NCI-H774 (cell line): ENCODE data around the gene TOLLIP.
"Not testable (repeated sequence)": the region's sequence is repeated elsewhere in the genome, so short reads cannot be mapped to it uniquely, and the experiment has no call there.

Experiments used
- DNase-seq: peaks from one replicate; lab custom pipeline; 2025; lab: John Stamatoyannopoulos, UW

Gene TOLLIP

DNA sequence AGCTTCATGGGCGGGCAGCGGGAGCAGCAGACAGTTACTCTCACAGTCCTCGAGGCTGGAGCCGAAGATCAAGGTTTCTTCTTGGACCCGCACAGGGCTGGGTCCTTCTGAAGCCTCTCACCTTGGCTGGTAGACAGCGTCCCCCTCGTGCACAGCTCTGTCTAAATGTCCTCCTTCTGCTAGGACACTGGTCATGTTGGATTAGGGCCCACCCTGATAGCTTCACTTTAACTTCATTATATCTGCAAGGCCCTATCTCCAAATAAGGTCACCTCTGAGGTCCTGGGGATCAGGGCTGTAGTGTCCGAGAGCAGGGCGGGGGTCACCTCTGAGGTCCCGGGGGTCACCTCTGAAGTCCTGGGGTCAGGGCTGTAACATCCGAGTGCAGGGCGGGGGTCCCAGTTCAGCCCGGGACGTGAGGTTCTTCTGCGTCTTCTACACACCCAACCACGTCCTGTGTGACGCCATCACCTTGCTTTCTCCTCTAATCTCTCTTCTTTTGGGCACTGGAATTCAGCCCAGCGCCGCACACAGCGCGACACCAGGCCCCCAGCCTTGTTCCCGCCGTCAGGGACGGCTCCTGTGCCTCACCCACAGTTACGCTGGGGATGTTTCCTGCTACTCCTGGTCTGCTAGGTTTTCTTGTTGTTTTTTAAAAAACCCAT lies 34.1 kb upstream of the TOLLIP start:
- DNase-seq = no peak

DNA sequence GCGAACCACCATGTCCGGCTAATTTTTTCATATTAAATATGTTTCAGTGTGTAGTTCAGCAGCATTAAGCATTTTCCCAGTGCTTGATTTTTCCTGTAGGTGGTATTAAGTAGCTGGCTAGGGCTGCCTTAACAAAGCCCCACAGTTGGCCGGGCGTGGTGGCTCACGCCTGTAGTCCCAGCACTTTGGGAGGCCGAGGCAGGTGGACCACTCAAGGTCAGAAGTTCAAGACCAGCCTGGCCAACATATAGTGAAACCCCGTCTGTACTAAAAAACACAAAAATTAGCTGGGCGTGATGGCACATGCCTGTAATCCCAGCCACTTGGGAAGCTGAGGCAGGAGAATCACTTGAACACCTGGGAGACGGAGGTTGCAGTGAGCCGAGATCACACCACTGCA lies 33.5 kb upstream of the TOLLIP start:
- DNase-seq = no peak

GRCh38 chr11:1341928-1342524 lies 32.6 kb upstream of the TOLLIP start:
- no peak for DNase-seq

- DNase-seq = not testable (repeated sequence)
Measured at GRCh38 chr11:1341226-1341625, 31.8 kb upstream of the TOLLIP start.

GRCh38 chr11:1340111-1340510 lies 30.7 kb upstream of the TOLLIP start:
- no peak for DNase-seq

- no peak for DNase-seq
Measured at GRCh38 chr11:1339066-1339675, 29.7 kb upstream of the TOLLIP start.

DNA sequence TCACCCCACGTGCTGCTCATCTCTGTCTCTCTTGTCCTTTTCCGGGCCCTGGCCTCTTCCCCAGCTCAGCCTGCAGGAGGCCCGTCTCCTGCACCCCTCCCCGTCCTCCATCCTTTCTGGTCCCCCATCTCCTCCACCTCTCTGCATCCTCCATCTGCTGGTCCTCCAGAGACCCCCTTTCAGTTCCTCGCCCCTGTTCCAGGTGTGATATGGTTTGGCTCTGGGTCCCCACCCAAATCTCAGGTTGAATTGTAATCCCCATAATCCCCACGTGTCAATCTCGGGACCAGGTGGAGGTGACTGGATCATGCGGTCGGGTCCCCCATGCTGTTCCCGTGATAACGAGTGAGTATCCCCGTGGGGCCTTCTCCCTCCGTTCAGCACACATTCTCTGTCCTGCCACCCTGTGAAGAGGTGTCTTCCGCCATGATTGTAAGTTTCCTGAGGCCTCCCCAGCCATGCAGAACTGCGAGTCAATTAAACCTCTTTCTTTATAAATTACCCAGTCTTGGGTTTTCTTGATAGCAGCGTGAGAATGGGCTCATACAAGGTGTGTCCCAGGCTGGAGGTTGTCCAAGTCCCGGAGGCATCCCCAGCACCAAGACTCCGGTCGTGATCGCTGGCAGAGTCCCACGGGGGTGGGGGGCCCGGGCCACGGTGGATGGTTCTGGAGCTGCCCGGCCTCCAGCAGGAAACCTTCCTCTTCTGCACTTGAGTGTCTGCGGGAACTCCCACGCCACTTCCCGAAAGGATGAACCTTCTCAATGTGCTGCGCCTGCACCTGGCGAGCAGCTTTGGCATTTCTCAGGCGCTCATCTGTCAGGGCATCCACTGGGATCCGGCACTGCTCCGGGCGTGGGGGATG lies 29.0 kb upstream of the TOLLIP start:
- DNase-seq = no peak

- DNase-seq = no peak
Measured at GRCh38 chr11:1337647-1338007, 28.2 kb upstream of the TOLLIP start.

- no peak for DNase-seq
Measured at GRCh38 chr11:1336836-1337646, 27.6 kb upstream of the TOLLIP start.

GRCh38 chr11:1335811-1336761 lies 26.7 kb upstream of the TOLLIP start:
- peak; percentile 57 for DNase-seq

- no peak for DNase-seq
Measured at GRCh38 chr11:1335264-1335810, 25.9 kb upstream of the TOLLIP start.

- no peak for DNase-seq
Measured at GRCh38 chr11:1333860-1334259, 24.4 kb upstream of the TOLLIP start.

- DNase-seq = no peak
Measured at GRCh38 chr11:1333091-1333772, 23.8 kb upstream of the TOLLIP start.

DNA sequence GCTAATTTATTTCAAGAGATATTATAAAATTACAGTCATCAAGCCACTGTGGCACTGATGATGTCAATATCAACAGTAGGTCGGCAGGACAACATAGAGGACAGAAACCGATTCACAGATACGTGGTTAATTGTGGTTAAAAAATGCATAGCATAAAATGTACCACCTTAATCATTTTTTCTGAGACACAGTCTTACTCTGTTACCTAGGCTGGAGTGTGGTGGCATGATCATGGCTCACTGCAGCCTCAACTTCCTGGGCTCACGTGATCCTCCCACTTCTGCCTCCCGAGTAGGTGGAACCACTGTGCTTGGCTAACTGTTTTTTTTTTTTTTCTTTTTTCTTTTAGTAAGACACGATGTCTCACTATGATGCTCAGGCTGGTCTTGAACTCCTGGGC lies 21.0 kb upstream of the TOLLIP start:
- no peak for DNase-seq

DNA sequence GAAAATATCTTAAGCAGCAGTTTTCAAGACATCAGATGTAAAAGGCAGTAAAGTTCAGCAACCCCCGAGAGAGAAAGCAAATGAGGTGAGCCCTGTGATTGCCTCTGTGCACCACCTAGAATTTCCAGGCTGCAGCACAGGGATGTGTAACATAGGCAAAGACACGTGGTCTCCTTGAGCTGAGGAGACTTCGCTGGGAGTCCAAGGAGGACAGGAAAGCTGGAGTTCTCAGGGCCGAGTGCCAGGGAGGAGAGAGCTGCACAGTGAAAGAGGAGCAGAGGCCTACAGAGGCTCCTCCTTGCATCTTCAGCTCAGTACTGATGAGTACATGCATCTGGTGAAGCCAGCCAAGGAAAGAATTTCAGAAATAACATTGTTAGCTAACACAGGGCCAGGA lies 17.6 kb upstream of the TOLLIP start:
- DNase-seq = no peak

GRCh38 chr11:1326435-1327063 lies 17.1 kb upstream of the TOLLIP start:
- peak; percentile 31 for DNase-seq

- no peak for DNase-seq
Measured at GRCh38 chr11:1323774-1324173, 14.3 kb upstream of the TOLLIP start.

- DNase-seq = no peak
Measured at GRCh38 chr11:1317993-1318392, 8.6 kb upstream of the TOLLIP start.

DNA sequence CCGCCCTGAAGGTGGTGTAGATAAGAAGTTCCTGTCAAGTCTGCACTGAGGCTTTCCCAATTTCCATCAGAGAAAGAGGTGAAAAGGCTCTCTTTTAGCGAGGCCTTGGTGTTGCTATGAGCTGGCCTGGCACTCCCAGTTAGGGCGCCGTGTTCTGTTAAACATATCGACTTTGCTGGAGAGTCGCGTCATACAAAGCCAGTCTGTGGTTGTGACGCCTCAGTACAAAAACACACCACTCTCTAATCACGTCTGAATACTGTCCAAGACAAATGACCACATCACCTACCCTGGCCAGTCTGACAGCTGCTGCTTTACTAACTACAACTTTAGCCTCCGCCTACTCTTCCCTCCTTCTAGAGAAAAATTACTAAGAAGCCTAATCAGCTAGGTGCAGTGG lies 8.0 kb upstream of the TOLLIP start:
- no peak for DNase-seq
